Panc1 (cell line): Measurements from ENCODE around the gene CCDC15. TPM values are rescaled to one million over a fixed set of nuclear protein-coding genes. Genes with fewer than 3 reads are reported as not detected.

Experiments
- ATAC-seq: fragments of 200-7000 bp; cut with Tn5 transposase; 2 replicates; pipeline ENCODE4 v1.9.1; 2020; ENCODE audit warnings: mild to moderate bottlenecking, moderate library complexity
- BruUV-seq: library from RNA; stranded (reverse); fragments of 400-500 nt; replicated peaks from 2 replicates; lab custom pipeline; 2021; lab: Mats Ljungman, UMichigan
- CTCF ChIA-PET: fragments of 300-600 bp; sonication (Branson Sonifier 250); formaldehyde crosslinking; loops from one replicate; lab custom pipeline; 2022; ENCODE audit warnings: antibody characterized with exemption; lab: Charles Lee
- POLR2A ChIA-PET: fragments of 300-600 bp; sonication (Branson Sonifier 250); formaldehyde crosslinking; loops from one replicate; lab custom pipeline; 2022; ENCODE audit warnings: antibody characterized with exemption; lab: Charles Lee
- DNase-seq: peaks from one replicate; pipeline ENCODE4 v3.0.0-alpha.2; 2010; ENCODE audit warnings: low read depth, low spot score
- H3K27ac ChIP-seq: 2 replicates; pipeline ENCODE4 v1.5.1; 2011; ENCODE audit warnings: mild to moderate bottlenecking, low read length, inconsistent platforms
- H3K27me3 ChIP-seq: fragments of 200-500 bp; sonication (Bioruptor generic); 2 replicates; pipeline ENCODE4 v1.6.0; 2014; ENCODE audit warnings: low read length, inconsistent platforms; ENCODE audit not compliant: control insufficient read depth, insufficient read depth
- H3K36me3 ChIP-seq: fragments of 200-500 bp; sonication (Bioruptor generic); 2 replicates; pipeline ENCODE4 v1.5.1; 2014; ENCODE audit warnings: inconsistent platforms, mild to moderate bottlenecking, low read length, moderate library complexity; ENCODE audit not compliant: control insufficient read depth, insufficient read depth
- H3K4me1 ChIP-seq: 2 replicates; pipeline ENCODE4 v1.5.1; 2011; ENCODE audit warnings: inconsistent platforms, mild to moderate bottlenecking, low read length, moderate library complexity; ENCODE audit not compliant: control insufficient read depth, insufficient read depth
- H3K4me3 ChIP-seq, 2 experiments: 2 replicates each; pipeline ENCODE4 v1.5.1; 2011 to 2012; ENCODE audit warnings: low read depth in 2 of 2, low read length in 2 of 2, mild to moderate bottlenecking in 2 of 2, inconsistent platforms in 1 of 2, moderate library complexity in 1 of 2
- H3K9me3 ChIP-seq: fragments of 200-500 bp; sonication (Bioruptor generic); 2 replicates; pipeline ENCODE4 v1.5.1; 2014; ENCODE audit warnings: low read depth, mild to moderate bottlenecking, inconsistent platforms, low read length, moderate library complexity; ENCODE audit not compliant: control insufficient read depth, insufficient read depth
- CTCF ChIP-seq: fragments of 450-650 bp; IDR thresholded peaks from 2 replicates; pipeline ENCODE4 v1.5.1; 2017; ENCODE audit warnings: mild to moderate bottlenecking
- POLR2AphosphoS5 ChIP-seq: IDR thresholded peaks from 2 replicates; pipeline ENCODE4 v1.6.1; 2012; ENCODE audit warnings: mild to moderate bottlenecking, low read depth, low read length, moderate library complexity
- REST ChIP-seq, 2 experiments: IDR thresholded peaks; 2 replicates each; pipeline ENCODE4 v1.6.1; 2011 to 2012; ENCODE audit warnings: low read depth in 2 of 2, control low read depth in 1 of 2, low read length in 1 of 2, mild to moderate bottlenecking in 1 of 2, moderate library complexity in 1 of 2; ENCODE audit not compliant: insufficient read depth in 1 of 2
- SIN3A ChIP-seq: IDR thresholded peaks from 2 replicates; pipeline ENCODE4 v1.6.1; 2012; ENCODE audit warnings: low read depth, mild to moderate bottlenecking, low read length, moderate library complexity, borderline replicate concordance; ENCODE audit not compliant: insufficient read depth
- TCF7L2 ChIP-seq: IDR thresholded peaks from 2 replicates; pipeline ENCODE4 v1.6.1; 2011; ENCODE audit warnings: mild to moderate bottlenecking, low read depth, low read length, inconsistent platforms
- in situ Hi-C: cut with HindIII; loops from 2 replicates; pipeline ENCODE4 v1.10.0; 2016; ENCODE audit warnings: low sequenced_read_pairs, low pct_unique_long_range_greater_than_20kb
- intact Hi-C: fragments of 100-400 bp; cut with micrococcal nuclease; formaldehyde crosslinking; loops from one replicate; pipeline ENCODE4 v1.10.0; 2022; ENCODE audit not compliant: unreplicated experiment
- total RNA-seq: library from RNA; stranded (reverse); gene quantifications from one replicate; pipeline ENCODE4 v1.2.1, GENCODE V29; 2021; ENCODE audit not compliant: unreplicated experiment

The CCDC15 gene
- total RNA-seq, 1 experiment from 2014 or later: 2.8 TPM

- H3K27me3 ChIP-seq: peaks cover 28% of the 10 kb centered on the region
- no peaks in the 10 kb centered on the region for H3K4me1 ChIP-seq
- no peak for TF ChIP-seq TCF7L2
- no peak for TF ChIP-seq REST (IDR thresholded peaks at IDR 0.05; ENCODE audit: insufficient read depth in 1 of 2, low read depth in 2 of 2, low read length in 1 of 2)
- no peak for TF ChIP-seq CTCF
- no peak for TF ChIP-seq SIN3A
- no peak for TF ChIP-seq POLR2AphosphoS5
- ATAC-seq: no peak
- H3K9me3 ChIP-seq: no peaks in the 10 kb centered on the region
- BruUV-seq: no TSS peak
- CTCF ChIA-PET: no interaction called here
- DNase-seq: no peak
- in situ Hi-C loops: no loop called here
- no peak overlapping the region for H3K4me3 ChIP-seq
- H3K27ac ChIP-seq: no peak overlapping the region
- POLR2A ChIA-PET: no interaction called here
- intact Hi-C loops: no loop called here
- H3K36me3 ChIP-seq: no peaks in the 10 kb centered on the region
Measured at GRCh38 chr11:125068368-125068767, 114.4 kb downstream of the CCDC15 start.

- Histone ChIP-seq H3K4me3 (no peak overlapping the region), H3K27ac (no peak overlapping the region), H3K9me3 (no peaks in the 10 kb centered on the region), H3K36me3 (no peaks in the 10 kb centered on the region), H3K27me3 (peaks cover 22% of the 10 kb centered on the region), H3K4me1 (no peaks in the 10 kb centered on the region)
- intact Hi-C loops: no loop called here
- BruUV-seq: no TSS peak
- TF ChIP-seq TCF7L2: no peak
- DNase-seq (no peak), ATAC-seq (no peak)
- ChIA-PET POLR2A (no interaction called here), CTCF (no interaction called here)
- in situ Hi-C loops: no loop called here
Measured at GRCh38 chr11:125069008-125069407, 115.0 kb downstream of the CCDC15 start.

DNA sequence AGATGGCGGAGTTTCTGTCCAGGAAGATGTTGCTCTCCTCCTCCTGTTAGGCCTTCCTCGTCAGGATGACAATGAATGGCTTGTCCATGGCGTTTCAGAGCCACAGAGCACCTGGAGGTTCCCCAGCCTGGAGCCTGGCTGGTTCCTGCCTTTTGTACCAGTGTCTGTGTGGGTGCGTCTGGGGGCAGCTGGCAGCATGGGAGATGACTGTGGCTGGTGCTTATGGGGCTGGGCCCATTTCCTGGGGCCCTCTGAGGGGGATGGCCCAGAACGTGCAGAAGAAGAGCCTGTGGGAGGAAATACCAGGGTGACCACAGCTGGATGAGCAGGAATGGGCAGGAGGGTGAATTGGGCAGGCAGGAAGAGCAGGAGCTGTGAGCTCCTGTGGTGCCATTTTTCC, 115.8 kb downstream of the CCDC15 start:
- H3K27me3 ChIP-seq: peaks cover 14% of the 10 kb centered on the region
- ChIA-PET CTCF (no interaction called here), POLR2A (interaction anchor here (0.6 kb wide), 1 partner anchor 48 kb away, joined by 3 read pairs; no protein-coding TSS in a partner anchor)
- in situ Hi-C loops (no loop called here), intact Hi-C loops (no loop called here)
- H3K27ac ChIP-seq: no peak overlapping the region
- DNase-seq: no peak
- H3K9me3 ChIP-seq: no peaks in the 10 kb centered on the region
- H3K36me3 ChIP-seq: no peaks in the 10 kb centered on the region
- H3K4me3 ChIP-seq: no peak overlapping the region
- TF ChIP-seq REST (IDR thresholded peaks at IDR 0.05; ENCODE audit: insufficient read depth in 1 of 2, low read depth in 2 of 2, low read length in 1 of 2) (no peak), CTCF (no peak), POLR2AphosphoS5 (no peak), SIN3A (no peak), TCF7L2 (no peak)
- BruUV-seq: no TSS peak
- no peaks in the 10 kb centered on the region for H3K4me1 ChIP-seq
- ATAC-seq: no peak
